ENCODE results near the gene GDF7.

GDF7 gene

DNA sequence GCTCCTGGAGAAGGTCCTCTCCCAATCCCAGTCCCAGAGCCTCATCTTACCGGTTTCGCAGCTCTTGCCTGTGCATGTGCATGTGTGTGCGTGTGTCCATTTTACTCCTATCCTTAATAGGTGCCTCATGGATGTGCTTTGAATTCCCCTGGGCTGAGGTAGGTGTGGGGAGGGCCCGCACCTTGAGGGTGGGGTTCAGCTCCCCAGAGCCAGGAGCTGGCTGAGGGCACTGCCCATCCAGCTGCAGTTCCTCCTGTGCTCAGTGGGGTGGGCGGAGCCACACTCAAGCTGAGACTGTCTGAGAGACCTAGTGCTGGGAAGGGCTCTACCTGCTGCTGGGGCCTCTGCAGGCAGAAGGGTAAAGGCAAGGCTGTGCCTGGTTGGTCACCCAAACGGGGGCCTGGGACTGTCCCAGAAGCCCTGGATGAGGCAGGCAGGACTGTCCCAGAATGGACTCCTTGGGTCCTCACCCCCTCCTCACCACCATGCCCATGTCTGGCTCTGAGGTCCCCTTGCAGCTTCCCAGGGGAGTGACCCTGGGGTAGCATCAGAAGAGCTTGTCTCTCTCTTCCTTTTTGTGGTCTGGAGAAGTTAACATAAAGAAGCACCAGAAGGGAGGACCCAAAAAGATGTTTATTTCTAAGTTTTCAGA, 8.9 kb downstream of the GDF7 start:
- DNase-seq, result no peak

DNA sequence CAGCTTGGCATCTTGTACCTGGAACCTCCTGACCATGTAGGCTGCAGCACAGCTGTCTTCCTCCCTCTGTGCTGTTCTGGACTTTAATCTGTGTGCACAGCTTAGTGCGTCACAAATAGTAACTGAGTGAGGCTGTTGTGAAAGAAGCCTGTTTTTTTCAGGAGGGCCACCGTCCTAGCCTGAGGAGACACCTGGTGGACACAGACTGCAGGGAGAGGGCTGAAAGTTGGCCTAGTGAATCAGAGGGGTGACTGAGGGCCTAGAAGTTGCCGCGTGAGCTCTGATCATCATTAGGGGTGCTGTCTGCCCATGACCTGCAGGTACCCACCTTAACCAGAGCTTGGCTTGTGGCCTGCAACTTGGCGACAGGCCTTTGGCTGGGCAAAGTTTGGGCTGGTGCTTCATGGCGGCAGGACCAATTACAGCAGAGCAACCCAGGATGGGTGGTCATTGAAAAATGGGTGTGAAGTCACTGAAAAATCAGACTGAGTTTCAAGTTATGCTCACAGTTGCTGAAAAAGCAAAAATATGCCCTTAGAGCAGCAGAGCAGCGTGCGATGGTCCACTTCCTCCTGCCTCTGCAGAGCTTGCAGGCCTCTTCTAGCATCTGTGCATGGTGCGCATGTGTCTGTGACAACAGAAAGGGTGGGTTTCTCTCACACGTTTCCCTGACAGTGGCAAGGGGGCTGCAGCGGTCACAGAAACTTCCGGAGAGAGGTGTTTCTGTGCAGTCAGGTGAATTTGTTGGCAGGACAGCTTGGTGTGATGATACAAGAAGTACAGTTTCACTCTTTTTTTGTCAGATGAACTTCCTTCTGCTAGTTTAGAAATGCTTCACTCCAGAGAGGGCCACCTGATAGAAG, 9.6 kb downstream of the GDF7 start:
- DNase-seq, result no peak

DNA sequence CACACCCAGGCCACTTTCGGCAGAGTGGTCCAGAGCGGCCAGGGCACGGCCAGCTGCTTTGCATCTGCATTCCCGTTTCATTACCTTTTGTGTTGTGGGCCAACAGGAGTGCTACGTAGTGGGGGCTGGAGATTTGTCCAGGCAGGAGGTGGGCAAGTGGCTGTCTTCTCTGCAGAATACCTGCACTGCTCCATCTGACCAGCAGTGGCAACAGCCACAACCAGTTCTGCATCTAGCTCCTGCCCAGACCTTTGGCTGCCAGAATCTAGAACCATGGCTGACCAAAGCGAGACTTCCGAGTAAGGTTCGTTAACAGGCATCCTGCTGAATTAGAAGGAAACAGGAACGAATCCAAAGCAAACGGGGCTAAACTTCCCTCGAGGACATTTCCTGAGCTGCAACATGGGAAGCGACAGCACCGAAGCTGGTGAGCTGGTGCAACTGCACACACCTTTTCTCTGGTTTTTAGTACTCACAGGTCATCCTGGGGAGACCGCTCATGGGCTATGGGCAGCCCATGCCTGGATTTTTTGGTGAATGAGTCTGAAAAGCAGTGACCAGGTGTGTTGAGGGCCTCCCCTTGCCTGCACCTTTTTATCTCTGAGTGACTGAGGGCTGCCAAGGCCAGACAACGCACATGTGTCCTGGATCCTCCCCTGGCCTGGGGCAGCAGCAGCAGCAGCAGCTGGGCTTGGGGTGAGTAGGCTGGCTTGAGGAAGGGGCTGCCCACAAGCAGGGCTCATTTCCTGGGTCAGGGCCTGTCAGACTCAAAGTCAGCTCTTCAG, 10.5 kb downstream of the GDF7 start:
- DNase-seq, result no peak

DNA sequence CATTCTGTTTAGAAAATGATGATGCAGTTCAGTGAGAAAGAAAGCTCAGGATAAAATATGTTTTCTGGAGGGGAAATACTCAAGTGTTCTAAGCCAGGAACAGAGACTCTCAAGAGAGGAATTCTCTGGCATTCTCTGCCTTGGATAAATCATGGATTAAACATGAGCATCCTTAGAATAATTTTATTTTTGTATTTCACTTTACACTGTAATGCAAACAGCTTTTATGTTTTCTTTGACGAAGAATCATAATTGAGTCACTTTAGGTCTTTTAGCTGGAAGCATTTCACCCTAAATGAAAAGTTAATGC, 11.1 kb downstream of the GDF7 start:
- DNase-seq, result no peak

DNA sequence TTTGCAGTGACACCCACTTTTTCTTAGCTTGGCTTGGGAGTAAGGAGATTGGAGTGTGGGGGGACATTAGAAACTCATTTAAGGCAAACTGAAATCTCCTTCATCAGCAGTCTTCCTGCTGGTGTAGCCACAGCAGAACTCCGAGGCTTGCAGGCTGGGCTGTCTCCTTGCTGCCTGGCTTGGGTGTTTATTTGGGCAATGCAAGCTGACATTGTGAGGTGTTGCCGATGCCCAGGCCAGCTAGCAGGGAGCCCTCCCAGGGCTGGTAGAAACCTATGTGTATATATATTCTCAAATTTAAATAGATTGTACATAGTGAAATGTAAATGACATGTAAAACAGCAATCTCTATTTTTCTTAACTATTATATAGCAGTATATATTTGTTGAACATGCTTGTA, 11.8 kb downstream of the GDF7 start:
- DNase-seq, result no peak

DNA sequence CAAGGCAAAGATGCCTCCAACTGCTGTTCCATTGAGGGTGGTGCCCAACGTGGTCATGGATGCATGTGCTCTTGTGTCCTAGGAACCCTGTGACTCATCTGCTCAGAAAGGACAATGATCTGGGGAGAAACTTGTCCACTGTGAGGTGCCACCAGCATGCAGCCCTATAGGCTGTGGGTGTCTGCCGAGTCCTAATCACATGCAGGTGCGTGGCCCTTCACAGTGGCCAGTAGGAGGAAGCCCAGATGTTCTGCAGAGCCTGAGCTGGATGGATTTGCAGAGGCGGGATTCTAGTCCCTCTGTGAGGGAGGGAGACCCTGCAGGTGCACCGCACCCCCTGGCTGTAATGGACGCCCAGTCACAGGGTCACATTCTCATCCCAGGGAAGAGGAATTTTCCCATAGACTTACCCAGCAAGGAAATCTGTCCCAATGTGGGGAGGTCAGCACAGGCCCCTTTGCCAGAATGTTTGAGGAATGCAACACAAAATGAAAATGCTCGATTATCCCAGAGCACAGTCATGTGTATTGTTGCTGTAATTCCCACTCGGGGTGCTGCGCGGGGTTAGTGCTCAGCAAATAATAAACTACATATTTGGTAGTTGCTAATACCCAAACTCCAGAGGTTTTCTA, 13.9 kb downstream of the GDF7 start:
- DNase-seq, result no peak

DNA sequence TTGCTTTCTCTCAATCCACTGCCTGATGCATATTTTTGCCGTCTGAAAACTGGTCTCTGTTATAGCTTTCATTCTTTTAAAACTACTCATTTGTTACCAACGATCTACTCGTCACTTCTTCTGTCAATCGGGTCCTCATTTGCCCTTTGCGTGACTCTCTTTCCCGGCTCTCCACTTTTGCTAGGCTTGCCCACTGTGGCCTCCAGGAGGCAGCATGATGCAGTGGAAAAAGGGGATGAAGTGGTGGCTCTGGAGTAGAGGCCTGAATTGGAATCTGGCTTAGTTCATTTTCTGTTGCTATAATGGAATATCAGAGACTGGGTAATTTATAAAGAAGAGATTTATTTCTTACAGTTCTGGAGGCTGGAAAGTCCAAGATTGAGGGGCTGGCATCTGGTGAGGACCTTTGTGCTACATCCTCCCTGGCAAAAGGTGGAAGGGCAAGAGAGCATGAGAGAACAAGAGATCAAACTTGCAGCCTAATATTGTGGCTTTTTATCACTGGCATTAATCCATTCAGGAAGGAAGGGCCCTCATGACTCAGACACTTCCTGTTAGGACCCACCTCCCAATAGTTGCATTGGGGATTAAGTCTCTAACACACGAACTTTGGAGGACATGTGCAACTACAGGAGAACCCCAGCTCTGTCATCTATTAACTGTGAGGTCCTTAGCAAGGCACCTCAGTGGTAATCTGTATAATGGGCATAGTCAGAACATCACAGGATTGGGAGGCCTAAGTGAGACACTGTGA, 15.4 kb downstream of the GDF7 start:
- no peak for DNase-seq

DNA sequence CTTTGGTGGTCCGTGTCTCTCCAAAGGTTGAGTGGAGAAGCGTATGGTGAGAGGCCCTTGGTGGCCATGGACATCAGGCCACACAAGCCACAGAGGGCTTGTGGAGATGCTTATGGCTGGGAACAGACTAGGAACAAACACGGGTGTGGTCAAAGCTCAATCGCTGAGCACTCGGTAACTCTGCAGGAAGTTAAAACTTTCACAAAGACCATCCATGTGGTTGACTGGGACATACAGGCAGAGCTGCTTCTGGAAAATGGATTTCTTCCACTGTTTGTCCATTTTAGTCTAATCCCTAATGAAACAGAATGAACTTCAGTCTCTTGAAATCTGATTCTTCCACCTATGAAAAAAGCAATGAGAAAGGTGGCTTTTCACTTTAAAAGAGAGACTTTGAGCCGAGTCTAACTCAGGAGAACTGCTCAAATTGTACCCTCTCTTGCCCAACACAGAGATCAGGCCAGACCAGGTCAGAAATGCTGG, 17.7 kb downstream of the GDF7 start:
- DNase-seq, result no peak

DNA sequence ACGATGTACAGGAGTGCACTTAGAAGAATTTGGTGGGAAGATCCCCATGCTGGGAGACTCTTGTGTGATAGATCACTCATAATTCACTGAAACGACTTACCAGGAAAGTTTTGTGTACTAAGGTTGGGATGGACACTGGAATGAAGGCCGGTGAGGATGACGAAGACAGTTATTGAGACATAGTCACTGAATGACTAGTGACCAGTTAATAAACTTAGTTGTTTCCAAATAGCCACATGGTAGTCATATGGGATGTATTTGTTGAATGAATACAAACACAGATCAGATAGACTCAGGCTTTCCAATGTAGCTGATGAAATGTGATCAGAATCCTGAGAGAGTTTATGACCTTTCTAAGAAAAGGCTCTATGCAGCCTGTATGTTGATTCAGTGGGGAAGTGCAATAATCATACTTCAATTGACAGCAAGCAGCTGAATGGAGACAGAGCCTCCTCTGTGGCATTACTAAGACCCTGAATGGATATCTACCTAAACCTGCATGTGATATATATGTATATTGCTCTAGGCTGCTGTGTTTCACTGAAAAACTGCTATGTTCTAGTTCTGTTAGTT, 20.4 kb downstream of the GDF7 start:
- no peak for DNase-seq

DNA sequence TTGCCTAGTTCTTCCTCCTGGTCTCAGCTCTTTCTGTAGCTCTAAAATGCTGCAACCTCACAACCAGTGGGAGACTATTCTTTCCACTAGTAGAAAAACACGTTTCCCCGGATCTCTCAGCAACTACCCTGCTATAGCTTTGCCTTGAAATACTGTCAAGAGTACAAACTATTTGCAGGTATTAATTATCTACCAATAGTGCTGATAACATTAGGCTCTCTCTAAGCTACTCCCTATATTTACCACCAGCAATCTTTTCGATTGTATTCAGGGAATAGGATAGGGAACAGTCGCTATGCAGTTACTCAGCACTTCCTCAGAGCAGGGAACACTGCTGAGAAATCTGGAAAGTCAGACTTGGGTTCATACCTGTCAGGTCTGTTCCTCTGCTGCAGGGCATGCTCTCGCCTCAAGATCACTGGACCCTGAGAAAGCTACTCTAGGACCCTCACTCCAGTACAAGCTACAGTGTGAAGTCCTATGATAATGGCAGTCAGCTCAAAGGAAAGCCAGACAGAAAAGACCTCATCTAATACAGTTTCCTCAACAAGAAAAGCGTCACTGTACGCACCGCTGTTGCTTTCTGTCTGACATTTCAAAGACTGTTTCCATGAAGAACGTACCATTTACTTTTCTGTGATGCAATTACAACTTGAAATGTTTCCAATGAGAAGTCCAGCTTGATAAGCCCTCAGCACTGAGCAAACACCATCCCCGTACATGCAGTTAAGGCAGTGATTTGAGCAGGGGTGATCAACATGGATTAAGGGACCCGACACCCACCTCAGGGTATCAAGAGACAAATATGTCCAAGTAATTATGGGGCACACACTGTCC, 22.7 kb downstream of the GDF7 start:
- no peak for DNase-seq

DNA sequence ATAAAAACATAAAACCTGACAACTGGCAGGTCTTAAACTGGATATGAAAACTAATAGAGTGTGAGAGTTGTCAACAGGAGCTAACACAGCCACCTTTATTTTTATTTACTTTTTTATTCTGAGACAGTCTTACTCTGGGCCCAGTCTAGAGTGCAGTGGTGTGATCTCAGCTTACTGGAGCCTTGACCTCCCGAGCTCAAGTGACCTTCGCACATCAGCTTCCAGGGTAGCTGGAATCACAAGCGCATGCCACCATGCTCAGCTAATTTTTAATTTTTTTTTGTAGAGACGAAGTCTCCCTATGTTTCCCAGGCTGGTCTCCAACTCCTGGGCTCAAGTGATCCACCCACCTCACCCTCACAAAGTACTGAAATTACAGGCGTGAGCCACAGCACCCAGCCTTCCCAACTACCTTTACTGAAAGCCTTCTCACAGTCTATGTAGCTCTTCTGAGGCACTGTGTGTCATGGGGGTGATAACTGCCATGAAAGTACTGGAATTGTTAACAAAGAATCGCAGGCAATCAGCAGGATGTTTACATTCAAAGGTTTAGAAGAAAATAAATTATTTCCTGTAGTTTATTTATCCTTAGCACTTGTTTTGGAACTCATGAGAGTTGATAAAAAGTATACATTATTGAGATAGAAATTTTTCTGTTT, 24.3 kb downstream of the GDF7 start:
- DNase-seq, result no peak

DNA sequence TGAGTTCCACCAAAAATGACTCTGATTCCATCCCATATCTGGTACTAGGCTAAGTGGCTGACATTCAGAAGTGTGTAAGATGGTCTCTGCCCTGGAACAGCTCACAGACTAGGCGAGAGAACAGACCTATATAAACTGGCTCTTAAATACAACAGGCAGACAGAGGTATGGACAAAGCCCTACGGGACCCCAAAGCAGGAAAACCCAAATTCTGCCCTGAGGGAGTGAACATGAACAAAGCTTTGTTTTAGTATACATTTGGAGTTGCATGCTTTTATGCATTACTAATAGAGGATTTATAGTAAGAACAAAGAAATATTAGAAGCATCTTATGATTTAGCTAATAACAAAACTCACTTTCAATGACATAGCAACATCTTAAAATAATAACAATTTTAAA, 25.1 kb downstream of the GDF7 start:
- DNase-seq, result no peak

DNA sequence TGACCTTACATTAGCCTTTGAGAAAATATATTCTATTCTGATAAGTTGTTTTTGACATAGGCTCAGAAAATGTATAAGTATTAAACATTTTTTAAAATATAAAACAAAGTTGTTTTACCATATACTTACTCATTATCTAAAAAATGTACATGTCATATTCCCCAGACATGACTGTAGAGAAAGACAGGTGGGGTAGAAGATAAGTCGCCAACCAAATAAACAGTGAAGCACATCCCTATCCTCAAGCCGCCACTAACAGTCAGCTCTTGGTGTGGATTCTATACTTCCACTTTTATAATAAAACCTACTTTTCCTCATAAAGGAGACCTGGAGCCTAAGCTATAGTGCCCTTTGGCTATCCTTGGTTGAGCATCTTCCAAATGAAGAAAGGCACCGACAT, 26.4 kb downstream of the GDF7 start:
- no peak for DNase-seq

DNA sequence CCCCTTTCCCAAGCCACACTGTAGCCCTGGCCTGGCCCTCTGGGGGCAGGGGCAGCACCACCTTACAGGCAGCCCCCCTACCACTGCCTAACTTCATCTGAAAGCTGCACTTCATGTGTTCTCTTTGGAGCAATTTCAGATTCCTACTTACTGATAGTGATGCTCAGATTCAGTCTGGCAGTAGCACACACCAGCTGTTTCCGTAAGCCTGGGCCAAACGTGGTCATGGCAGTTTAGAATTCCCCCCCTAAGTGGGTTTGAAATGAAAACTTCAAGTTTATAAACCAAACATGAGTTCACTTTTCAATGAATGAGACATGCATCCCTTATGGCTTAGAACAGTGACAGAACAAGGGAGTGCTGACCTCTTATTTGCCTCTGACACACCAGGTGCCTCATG, 29.4 kb downstream of the GDF7 start:
- no peak for DNase-seq

DNA sequence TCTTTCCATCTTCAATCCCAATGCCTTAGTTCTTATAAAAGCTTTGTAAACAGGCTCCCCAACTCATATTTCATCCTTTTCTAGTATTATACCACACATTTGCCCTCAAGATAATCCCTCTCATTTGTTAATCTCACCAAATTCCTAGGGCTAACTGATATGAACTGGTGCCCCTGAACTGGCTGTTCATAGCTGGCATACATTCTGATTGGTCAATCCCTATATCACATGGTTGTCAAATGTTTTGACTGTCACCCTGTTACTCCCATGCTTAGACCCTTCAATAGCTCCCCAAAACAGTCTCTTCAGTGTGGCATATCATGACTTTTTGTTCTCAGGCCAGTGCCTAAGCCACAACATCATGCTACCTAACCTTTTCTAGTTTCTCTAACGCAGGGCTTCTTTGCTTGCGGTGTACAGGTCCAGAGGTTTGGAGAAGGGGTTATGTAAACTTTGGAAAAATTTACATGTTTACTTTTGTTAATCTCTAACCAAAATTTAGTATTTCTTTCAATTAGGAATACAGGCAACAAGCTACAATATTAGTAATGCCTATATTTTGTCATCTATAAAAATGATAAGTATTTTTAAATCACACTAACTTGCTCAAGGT, 30.5 kb downstream of the GDF7 start:
- no peak for DNase-seq

DNA sequence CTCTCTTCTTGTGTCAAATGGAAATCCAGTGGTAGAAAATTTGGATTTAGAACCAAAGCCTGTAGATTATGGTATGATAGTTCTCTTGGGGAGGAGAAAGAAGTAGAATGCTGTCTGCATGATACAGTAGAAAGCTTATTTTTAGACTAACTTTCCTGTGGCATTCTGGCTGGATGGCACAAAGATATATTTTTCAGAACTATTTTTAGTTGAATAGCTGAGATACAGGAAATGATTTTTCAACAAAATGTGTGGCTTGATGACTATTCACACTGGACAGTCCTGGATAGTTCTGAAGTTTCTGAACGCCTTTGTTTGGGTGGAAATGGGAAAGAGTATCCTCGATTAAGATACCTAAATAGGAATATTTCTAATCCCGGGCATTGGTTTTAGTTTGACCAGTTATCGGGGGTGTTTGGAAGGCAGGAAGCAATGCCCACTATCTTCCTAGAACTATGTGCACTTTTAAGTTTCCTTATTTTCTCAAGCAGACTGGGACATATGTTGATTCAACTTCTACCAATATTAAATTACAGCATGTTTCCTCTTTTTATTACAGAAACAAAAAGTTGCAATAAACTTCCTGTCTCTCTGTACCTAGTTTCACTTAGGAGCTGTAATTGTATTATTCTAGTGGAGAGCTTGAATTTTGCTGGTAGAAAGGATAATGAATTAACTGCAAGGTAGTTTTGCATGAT, 32.1 kb downstream of the GDF7 start:
- no peak for DNase-seq

DNA sequence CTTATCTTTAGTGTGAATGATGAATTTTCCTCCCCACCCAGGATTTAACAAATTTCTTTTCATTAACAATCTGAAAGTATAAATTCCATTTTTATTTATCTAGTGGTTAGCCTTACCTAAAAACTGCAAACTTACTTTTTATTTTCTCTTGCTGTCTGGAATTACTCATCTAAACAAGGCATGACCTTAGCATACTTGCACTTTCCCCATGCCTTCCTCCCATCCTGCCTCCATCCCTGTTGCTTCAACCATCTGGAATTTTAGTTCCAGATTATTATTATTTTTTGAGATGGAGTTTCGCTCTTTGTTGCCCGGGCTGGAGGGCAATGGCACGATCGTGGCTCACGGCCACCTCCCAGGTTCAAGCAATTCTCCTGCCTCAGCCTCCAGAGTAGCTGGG, 35.6 kb downstream of the GDF7 start:
- DNase-seq, result no peak

DNA sequence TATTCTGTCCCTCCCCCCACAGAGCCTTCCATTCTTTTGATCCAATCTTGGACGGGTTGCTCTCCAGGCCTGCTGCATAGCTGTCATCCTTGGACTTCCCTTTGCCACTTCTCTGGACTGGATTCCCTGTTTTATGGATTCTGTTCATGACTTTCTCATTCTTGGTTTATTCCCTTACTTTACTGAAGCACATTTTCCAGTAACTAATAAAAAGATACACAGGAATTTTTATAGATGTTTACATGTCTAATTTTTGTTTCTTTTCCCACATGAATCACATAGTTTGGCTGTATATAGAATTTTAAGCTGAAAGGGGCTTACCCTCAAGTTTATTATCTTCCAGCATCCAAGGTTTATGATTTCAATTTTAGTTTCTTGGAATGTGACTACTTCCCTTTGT, 37.9 kb downstream of the GDF7 start:
- no peak for DNase-seq

DNA sequence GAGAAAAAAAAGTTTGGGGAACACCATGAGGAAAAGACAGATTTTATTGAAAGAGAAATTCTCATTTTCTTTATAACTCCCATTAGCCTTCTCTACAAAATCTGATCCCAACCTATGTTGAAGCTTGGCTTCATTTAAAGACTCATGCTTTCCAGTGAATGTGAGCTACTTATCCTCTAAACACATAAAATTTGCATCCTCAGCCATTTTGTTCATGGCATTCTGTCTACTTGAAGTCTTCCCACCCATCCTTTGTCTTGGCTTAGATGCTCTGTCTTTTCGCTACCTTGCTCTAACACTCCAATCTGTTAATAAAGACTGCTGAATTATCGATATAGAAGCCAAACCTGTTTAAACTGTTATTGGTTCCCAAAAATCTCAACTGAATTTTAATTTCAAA, 39.3 kb downstream of the GDF7 start:
- DNase-seq, result no peak

DNA sequence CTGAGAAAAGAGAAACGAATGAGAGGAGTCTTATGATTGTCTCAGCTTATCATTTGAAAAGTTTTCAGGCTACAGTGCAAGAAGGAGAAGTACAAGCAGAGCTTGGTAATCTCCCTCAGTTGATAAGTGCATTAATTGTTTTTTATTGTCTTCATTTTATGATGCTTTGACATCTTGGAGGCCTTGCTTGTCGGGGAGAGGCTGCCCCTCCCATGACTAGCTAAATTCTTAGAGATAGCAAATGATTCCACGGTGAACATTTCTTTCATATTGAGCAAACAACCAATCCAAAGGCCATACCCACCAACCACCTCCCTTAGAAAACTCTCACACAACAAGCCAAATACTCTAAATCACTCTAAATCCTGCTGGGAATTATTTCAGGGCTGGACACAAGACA, 39.8 kb downstream of the GDF7 start:
- no peak for DNase-seq

Measured in DMS 273 treated with DMSO at 0.1 percent for 48 hours (cell line).